Thoracic aorta (tissue), 2 donors: ENCODE results near the gene FICD. TPM values are rescaled to one million over a fixed set of nuclear protein-coding genes. Genes with fewer than 3 reads are reported as not detected.

ENCODE experiments used
- ATAC-seq: fragments of 150-250 bp; one replicate; pipeline ENCODE4 v1.8.0; 2017; ENCODE audit warnings: low read depth; ENCODE audit not compliant: insufficient number of reproducible peaks, low FRiP score
- DNase-seq: peaks from one replicate; pipeline ENCODE4 v3.0.0-alpha.2; 2020; ENCODE audit warnings: low spot score
- H3K27ac ChIP-seq, 2 donors: fragments of 200-600 bp; sonication (generic); 1 replicate in 1 of 2; 2 replicates in 1 of 2; pipeline ENCODE4 v1.5.1; 2016; ENCODE audit warnings: mild to moderate bottlenecking in 2 of 2, moderate library complexity in 2 of 2
- H3K27me3 ChIP-seq: fragments of 200-600 bp; sonication (generic); replicated peaks from 2 replicates; pipeline ENCODE4 v1.6.0; 2016; ENCODE audit warnings: mild to moderate bottlenecking; ENCODE audit not compliant: insufficient read depth
- H3K36me3 ChIP-seq: fragments of 200-600 bp; sonication (generic); one replicate; pipeline ENCODE4 v1.5.1; 2016
- H3K4me1 ChIP-seq, 2 donors: fragments of 200-600 bp; sonication (generic); 1 replicate in 1 of 2; 2 replicates in 1 of 2; pipeline versions ENCODE4 v1.5.1 to v1.6.0; 2016; ENCODE audit warnings: low read depth in 2 of 2, mild to moderate bottlenecking in 1 of 2; ENCODE audit not compliant: control insufficient read depth in 1 of 2
- H3K4me3 ChIP-seq: fragments of 200-600 bp; sonication (generic); 2 replicates; pipeline ENCODE4 v1.5.1; 2016; ENCODE audit warnings: mild to moderate bottlenecking
- H3K9me3 ChIP-seq: fragments of 200-600 bp; sonication (generic); 2 replicates; pipeline ENCODE4 v1.5.1; 2016
- CTCF ChIP-seq: fragments of 200-600 bp; sonication (generic); IDR thresholded peaks from one replicate; pipeline ENCODE4 v1.5.1; 2019; ENCODE audit warnings: antibody characterized with exemption
- total RNA-seq, 2 donors: library from RNA; depleted of rRNA; stranded (reverse); fragments of >200 nt; gene quantifications; one replicate each; pipeline versions ENCODE4 v1.1.0 to v1.2.3, GENCODE V29; 2016

The FICD gene
- total RNA-seq, result 10 to 100 TPM; 10.2 to 11.8 TPM

GRCh38 chr12:108514973-108515814 lies at the start of gene FICD:
Gene FICD, plus strand, starts transcription at chr12:108515277. Its CDS starts 1,696 bp downstream, at chr12:108516973.
- DNase-seq, result peak; percentile 99
- no peaks in the 10 kb centered on the region for H3K9me3 ChIP-seq

GRCh38 chr12:108465417-108465816 lies 49.7 kb upstream of the FICD start:
- ATAC-seq (no peak), DNase-seq (no peak)
- Histone ChIP-seq H3K27me3 (no peaks in the 10 kb centered on the region), H3K27ac (no peak overlapping the region), H3K36me3 (no peaks in the 10 kb centered on the region), H3K4me1 (no peaks in the 10 kb centered on the region), H3K9me3 (no peaks in the 10 kb centered on the region), H3K4me3 (no peak overlapping the region)
- TF ChIP-seq CTCF, result no peak

More at GRCh38 chr12:108514973-108515814, at the start of gene FICD:
- peaks cover 4% of the 10 kb centered on the region for H3K36me3 ChIP-seq
- no peak for TF ChIP-seq CTCF
- H3K27ac ChIP-seq, result peak within 1 kb of the TSS; percentile 25 to 52
- H3K27me3 ChIP-seq, result no peaks in the 10 kb centered on the region
- H3K4me3 ChIP-seq, result peak within 1 kb of the TSS; percentile 88
- ATAC-seq, result peak; percentile 93
- peaks cover 6 to 29% of the 10 kb centered on the region in 2 donors for H3K4me1 ChIP-seq

GRCh38 chr12:108468196-108468968 lies 46.7 kb upstream of the FICD start:
- ATAC-seq (no peak), DNase-seq (no peak)
- no peak overlapping the region for H3K4me3 ChIP-seq
- no peaks in the 10 kb centered on the region for H3K9me3 ChIP-seq
- TF ChIP-seq CTCF, result no peak
- no peak overlapping the region for H3K27ac ChIP-seq
- no peaks in the 10 kb centered on the region for H3K27me3 ChIP-seq
- H3K4me1 ChIP-seq, result no peaks in the 10 kb centered on the region
- H3K36me3 ChIP-seq, result no peaks in the 10 kb centered on the region

- Histone ChIP-seq H3K4me1 (no peaks in the 10 kb centered on the region), H3K27ac (no peak overlapping the region), H3K36me3 (no peaks in the 10 kb centered on the region), H3K4me3 (no peak overlapping the region), H3K9me3 (no peaks in the 10 kb centered on the region), H3K27me3 (no peaks in the 10 kb centered on the region)
- DNase-seq (no peak), ATAC-seq (no peak)
- TF ChIP-seq CTCF, result no peak
These were observed 41.5 kb upstream of the FICD start for GRCh38 chr12:108473400-108474055.

- H3K9me3 ChIP-seq, result no peaks in the 10 kb centered on the region
- DNase-seq, result no peak
- TF ChIP-seq CTCF, result no peak
- H3K27me3 ChIP-seq, result no peaks in the 10 kb centered on the region
- no peaks in the 10 kb centered on the region for H3K36me3 ChIP-seq
- ATAC-seq, result no peak
- no peak overlapping the region for H3K27ac ChIP-seq
- H3K4me1 ChIP-seq, result no peaks in the 10 kb centered on the region
- H3K4me3 ChIP-seq, result no peak overlapping the region
These were observed 39.7 kb upstream of the FICD start for GRCh38 chr12:108475396-108475795.
